PFSK-1 (cell line): Measurements from ENCODE around the gene FAM81A.

Experiments used
- POLR2AphosphoS5 ChIP-seq: IDR thresholded peaks from 2 replicates; pipeline ENCODE4 v1.6.1; 2012; ENCODE audit warnings: low read depth, mild to moderate bottlenecking, control low read depth, low read length, moderate library complexity
- SIN3A ChIP-seq: IDR thresholded peaks from 2 replicates; pipeline ENCODE4 v1.6.1; 2012; ENCODE audit warnings: mild to moderate bottlenecking, low read length, moderate library complexity, borderline replicate concordance; ENCODE audit not compliant: insufficient read depth
- TAF1 ChIP-seq: IDR thresholded peaks from 2 replicates; pipeline ENCODE4 v1.6.1; 2012; ENCODE audit warnings: low read length, control low read depth, borderline replicate concordance; ENCODE audit not compliant: insufficient read depth

- TF ChIP-seq TAF1 (no peak), POLR2AphosphoS5 (no peak), SIN3A (no peak)
These were observed 7.1 kb downstream of the FAM81A start for GRCh38 chr15:59444980-59445545.
